Spleen (tissue), 7 donors: ENCODE data around the gene HCN3.
"Not testable (repeated sequence)": the region's sequence is repeated elsewhere in the genome, so short reads cannot be mapped to it uniquely, and the experiment has no call there.

Source experiments
- POLR2A ChIP-seq, 3 donors: fragments of 450-650 bp; IDR thresholded peaks; one replicate each; pipeline ENCODE4 v1.5.1; 2017; ENCODE audit warnings: antibody characterized with exemption in 3 of 3, mild to moderate bottlenecking in 1 of 3
- TF ChIP-seq, protein P1 (sequence below), 11 experiments: fragments of 200-600 bp in 7 of 11; fragments of 450-650 bp in 4 of 11; sonication (generic) in 4 of 11; IDR thresholded peaks in 8 of 11; conservative IDR thresholded peaks in 3 of 11; 1 replicate in 7 of 11; 2 replicates in 4 of 11; pipeline versions ENCODE4 v1.4.0 to v1.8.0; 2016 to 2021; ENCODE audit warnings: antibody characterized with exemption in 11 of 11, inconsistent platforms in 4 of 11, mild to moderate bottlenecking in 1 of 11
- donor health status: DM: no; HTN: no; CAD: no; lungs with moderate emphysema.
- donor health status: DM: no; HTN: no; CAD: no.
- donor health status: DM: no; HTN: no; CAD: no.

DNA sequence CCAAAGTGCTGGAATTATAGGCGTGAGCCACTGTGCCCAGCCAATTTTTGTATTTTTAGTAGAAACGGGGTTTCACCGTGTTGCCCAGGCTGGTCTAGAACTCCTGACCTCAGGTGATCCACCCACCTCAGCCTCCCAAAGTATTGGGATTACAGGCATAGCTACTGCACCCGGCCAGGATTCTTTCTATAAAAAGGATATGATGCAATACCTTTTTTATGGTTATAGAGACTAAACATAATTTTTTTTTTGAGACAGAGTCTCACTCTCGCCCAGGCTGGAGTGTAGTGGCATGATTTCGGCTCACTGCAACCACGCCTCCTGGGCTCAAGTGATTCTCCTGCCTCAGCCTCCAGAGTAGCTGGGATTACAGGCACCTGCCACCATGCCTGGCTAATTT lies 51.6 kb downstream of the HCN3 start:
- TF ChIP-seq, protein P1, sequence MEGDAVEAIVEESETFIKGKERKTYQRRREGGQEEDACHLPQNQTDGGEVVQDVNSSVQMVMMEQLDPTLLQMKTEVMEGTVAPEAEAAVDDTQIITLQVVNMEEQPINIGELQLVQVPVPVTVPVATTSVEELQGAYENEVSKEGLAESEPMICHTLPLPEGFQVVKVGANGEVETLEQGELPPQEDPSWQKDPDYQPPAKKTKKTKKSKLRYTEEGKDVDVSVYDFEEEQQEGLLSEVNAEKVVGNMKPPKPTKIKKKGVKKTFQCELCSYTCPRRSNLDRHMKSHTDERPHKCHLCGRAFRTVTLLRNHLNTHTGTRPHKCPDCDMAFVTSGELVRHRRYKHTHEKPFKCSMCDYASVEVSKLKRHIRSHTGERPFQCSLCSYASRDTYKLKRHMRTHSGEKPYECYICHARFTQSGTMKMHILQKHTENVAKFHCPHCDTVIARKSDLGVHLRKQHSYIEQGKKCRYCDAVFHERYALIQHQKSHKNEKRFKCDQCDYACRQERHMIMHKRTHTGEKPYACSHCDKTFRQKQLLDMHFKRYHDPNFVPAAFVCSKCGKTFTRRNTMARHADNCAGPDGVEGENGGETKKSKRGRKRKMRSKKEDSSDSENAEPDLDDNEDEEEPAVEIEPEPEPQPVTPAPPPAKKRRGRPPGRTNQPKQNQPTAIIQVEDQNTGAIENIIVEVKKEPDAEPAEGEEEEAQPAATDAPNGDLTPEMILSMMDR (IDR thresholded peaks at IDR 0.05 in 8 of 11, conservative IDR thresholded peaks at IDR 0.05 in 3 of 11): not testable (repeated sequence)
- not testable (repeated sequence) for TF ChIP-seq POLR2A (IDR thresholded peaks at IDR 0.05)
